Measurements from ENCODE around the gene ANKRD55. TPM values are rescaled to one million over a fixed set of nuclear protein-coding genes. Genes with fewer than 3 reads are reported as not detected.
"Not testable (repeated sequence)": the region's sequence is repeated elsewhere in the genome, so short reads cannot be mapped to it uniquely, and the experiment has no call there.

ANKRD55 gene
- total RNA-seq, 1 donor from 2014 or later, result not detected

- intact Hi-C loops (cut with DNase I), result no loop called here
- no peak for DNase-seq (ENCODE audit: low spot score)
Observed at GRCh38 chr5:56095579-56096102, 137.5 kb downstream of the ANKRD55 start.

- DNase-seq (ENCODE audit: low spot score), result no peak
- intact Hi-C loops (cut with DNase I), result no loop called here
Observed at GRCh38 chr5:56094579-56095361, 138.4 kb downstream of the ANKRD55 start.

- no peak for DNase-seq (ENCODE audit: low spot score)
- intact Hi-C loops (cut with DNase I), result no loop called here
Observed at GRCh38 chr5:56093970-56094369, 139.2 kb downstream of the ANKRD55 start.

GRCh38 chr5:56092115-56092514, 141.0 kb downstream of the ANKRD55 start:
- no peak for DNase-seq (ENCODE audit: low spot score)
- intact Hi-C loops (cut with DNase I), result no loop called here

- intact Hi-C loops (cut with DNase I), result no loop called here
- no peak for DNase-seq (ENCODE audit: low spot score)
Observed at GRCh38 chr5:56091664-56092063, 141.5 kb downstream of the ANKRD55 start.

DNA sequence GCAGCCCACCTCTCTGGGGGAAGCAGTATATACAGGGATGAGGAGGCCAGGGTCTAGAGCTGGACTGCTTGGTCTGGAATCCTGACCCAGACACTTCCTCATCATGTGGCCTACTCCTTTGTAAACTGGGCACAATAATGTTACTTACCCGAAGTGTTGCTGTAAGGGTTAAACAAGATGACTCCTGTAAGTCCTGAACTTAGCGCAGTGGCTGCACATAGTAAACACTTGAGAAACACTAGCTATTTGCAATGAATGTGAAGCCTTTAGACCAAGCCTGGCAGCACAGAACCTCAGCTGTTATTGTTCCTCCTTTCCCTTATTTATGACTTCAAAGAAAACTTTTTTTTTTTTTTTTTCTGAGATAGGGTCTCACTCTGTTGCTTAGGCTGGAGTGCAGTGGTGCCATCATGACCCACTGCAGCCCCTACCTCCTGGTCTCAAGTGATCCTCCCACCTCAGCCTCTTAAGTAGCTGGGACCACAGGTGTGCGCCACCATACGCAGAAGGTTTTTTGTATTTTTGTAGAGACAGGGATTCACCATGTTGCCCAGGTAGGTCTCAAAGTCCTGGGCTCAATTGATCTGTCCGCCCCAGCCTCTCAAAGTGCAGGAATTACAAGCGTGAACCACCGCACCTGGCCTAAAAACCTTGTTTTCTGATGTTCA, 142.2 kb downstream of the ANKRD55 start:
- intact Hi-C loops (cut with DNase I), result no loop called here
- DNase-seq (ENCODE audit: low spot score), result no peak

DNA sequence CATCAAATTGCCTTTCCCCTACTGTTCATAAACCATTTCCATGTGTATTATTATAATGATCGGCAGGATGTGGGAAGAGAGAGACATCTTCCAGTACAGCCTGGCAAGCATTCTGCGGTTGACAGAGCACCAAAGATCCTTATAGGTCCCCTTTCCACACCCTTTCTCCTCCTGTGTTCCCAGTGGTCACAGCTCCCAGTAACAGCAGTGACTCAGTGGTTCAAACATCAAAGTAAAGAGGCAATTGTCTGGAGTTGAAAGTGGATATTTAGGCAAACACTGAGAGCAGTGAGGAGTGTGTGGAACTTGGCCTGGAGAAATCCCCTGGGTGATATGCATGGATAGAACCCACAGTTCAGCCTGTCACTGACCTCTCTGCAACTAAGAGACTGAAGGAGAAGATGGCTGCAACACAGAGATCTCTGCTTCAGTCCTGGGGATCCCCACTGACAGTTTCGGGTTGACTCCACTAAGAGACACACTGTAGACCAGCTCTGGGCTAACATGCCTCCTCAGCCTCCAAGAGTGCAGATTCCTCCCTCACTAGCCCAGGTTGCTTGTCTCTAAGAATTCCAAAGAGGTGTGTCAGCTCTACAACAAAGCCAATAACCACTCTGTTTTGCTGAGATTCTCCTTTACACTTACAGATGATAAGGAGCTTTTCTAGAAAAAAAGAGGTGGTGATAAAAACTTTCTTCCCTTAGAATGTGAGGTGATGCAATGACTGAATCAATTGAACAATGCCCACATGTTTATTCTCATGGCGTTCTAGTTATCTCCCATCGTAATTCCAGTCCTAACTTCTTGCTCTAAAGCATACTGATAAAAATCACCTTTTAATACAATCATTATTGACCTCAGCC, 143.9 kb downstream of the ANKRD55 start:
- intact Hi-C loops (cut with DNase I), result no loop called here
- DNase-seq (ENCODE audit: low spot score), result no peak

GRCh38 chr5:56088431-56088949, 144.6 kb downstream of the ANKRD55 start:
- no peak for DNase-seq (ENCODE audit: low spot score)
- intact Hi-C loops (cut with DNase I), result no loop called here

DNA sequence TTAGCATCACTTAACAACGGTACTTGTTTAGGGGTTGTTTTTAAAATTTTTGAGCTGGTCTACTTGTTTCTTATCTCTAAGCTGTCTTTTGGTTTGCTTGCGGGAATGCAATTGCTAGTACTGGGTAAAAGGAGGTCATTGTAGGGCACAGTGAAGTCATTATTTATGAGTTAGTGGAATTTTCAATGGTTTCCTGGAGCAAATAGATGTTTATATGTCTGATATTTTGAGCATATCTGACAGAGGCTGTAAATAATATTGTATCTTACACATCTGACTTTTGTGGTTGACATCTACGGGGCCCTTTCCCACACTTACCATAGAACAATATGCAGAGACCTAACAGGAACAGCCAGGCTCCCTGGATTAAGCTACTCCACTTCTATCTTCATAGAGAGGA, 147.9 kb downstream of the ANKRD55 start:
- no peak for DNase-seq (ENCODE audit: low spot score)
- intact Hi-C loops (cut with DNase I), result no loop called here

GRCh38 chr5:56083286-56083854, 149.8 kb downstream of the ANKRD55 start:
- no peak for DNase-seq (ENCODE audit: low spot score)
- intact Hi-C loops (cut with DNase I), result no loop called here

DNA sequence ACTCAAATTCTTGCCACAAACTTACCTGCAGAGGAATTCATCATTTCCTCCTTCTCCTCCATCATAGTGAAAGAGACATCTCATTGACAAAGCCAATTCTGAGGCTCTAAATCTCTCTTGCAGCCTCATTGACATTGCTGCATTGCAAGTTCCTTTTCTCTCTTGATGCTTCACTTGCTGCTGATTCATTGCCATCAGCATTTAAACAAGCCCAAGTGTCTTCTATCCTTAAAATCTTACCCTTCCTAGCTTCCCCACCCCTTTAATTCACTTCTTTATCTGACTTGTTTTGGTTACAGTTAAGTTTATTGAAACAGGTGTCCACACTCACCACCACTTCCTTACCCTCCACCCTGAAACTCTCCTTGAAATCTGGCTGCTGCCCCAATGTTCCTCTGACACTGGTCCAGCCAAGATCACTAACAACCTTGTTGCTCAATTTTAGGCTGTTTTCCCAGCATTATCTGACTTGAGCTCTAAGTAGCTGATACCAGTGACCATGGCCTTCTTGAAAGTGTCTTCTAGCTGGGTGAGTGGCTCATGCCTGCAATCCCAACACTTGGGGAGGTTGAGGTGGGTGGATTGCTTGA, 152.0 kb downstream of the ANKRD55 start:
- DNase-seq (ENCODE audit: low spot score); intact Hi-C loops (cut with DNase I): not testable (repeated sequence)

- intact Hi-C loops (cut with DNase I), result no loop called here
- DNase-seq (ENCODE audit: low spot score), result no peak
Observed at GRCh38 chr5:56080375-56081052, 152.6 kb downstream of the ANKRD55 start.

- intact Hi-C loops (cut with DNase I), result loop anchor here (5.0 kb wide), 1 partner anchor 98 kb away; no protein-coding TSS in a partner anchor
- not testable (repeated sequence) for DNase-seq (ENCODE audit: low spot score)
Observed at GRCh38 chr5:56079157-56079500, 154.0 kb downstream of the ANKRD55 start.

DNA sequence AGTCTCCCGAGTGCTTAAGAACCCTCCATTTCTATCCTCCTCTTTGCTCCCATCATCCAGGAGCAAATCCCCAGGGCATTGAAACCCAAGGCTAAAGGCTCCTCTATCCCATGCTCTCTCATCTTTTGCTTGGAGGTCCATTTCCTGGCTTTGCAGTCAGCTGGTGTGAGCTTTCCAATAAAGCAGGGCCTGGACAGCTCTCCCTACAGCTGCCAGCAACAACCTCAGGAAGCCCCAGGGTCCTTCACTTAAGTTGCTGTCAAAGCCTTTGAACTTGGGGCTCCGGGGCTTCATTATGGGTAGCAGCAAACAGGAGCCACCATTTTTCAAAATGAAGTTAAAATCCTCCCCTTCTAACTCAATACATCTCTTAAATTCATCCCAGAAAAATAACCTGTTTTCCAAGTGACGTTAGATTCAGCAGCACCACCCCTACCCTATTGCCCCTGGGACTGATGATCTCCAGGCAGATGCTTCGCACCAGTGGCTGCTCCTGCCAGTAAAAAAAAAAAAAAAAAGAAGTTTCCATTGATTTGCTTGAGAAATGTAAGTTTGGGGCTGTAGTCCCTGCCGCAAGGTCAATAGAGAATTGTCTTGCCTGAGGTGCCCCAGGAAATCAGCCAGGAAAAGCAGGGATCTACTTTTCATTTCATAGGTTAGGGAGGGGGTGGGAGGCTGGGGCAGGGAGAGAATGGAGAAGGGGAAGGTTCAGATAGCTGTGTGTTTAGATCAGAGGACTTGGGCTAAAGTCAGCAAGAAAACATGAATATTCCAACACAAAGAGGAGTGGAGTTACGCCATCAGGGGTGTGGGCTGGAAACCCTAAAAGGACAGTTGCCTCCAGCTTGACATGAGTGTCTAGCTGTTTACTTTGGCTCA, 154.6 kb downstream of the ANKRD55 start:
- intact Hi-C loops (cut with DNase I), result loop anchor here (5.0 kb wide), 1 partner anchor 99 kb away; no protein-coding TSS in a partner anchor
- no peak for DNase-seq (ENCODE audit: low spot score)

DNA sequence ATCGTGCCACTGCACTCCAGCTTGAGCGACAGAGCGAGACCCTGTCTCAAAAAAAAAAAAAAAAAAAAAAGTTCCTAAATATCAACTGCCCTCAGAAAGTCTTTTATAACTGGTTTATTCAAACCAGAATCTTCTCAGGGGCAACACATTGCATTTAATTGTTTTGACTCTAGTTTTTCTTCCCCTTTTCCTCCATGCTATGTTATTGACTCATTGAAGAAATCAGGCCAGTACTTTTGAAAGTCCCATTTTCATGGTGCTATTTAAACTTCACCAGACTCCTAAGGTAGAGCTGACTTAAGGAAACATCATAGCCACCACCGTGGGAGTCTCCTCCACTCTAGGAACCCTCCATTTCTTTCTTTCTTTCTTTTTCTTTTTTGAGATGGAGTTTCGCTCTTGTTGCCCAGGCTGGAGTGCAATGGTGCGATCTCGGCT, 155.3 kb downstream of the ANKRD55 start:
- intact Hi-C loops (cut with DNase I), result loop anchor here (5.0 kb wide), 1 partner anchor 99 kb away; no protein-coding TSS in a partner anchor
- DNase-seq (ENCODE audit: low spot score), result no peak

GRCh38 chr5:56076486-56076885, 156.6 kb downstream of the ANKRD55 start:
- no peak for DNase-seq (ENCODE audit: low spot score)
- intact Hi-C loops (cut with DNase I), result loop anchor here (5.0 kb wide), 1 partner anchor 101 kb away; no protein-coding TSS in a partner anchor

- DNase-seq (ENCODE audit: low spot score), result no peak
- intact Hi-C loops (cut with DNase I), result loop anchor here (5.0 kb wide), 1 partner anchor 102 kb away; no protein-coding TSS in a partner anchor
Observed at GRCh38 chr5:56075361-56075760, 157.8 kb downstream of the ANKRD55 start.
